Suppressor macrophage treated with lipopolysaccharide for 1 hour (primary cell): ENCODE results near the gene CACNA2D3.

Source experiments
- DNase-seq, 3 donors: peaks; one replicate each; pipeline ENCODE4 v3.0.0-alpha.2; 2020 to 2022

CACNA2D3 gene

GRCh38 chr3:54547051-54547450 lies 424.7 kb downstream of the CACNA2D3 start:
- DNase-seq = no peak

- no peak for DNase-seq
Observed at GRCh38 chr3:54547846-54548245, 425.5 kb downstream of the CACNA2D3 start.

GRCh38 chr3:54549607-54550220 lies 427.4 kb downstream of the CACNA2D3 start:
- no peak for DNase-seq

- no peak for DNase-seq
Observed at GRCh38 chr3:54550221-54550977, 428.0 kb downstream of the CACNA2D3 start.

GRCh38 chr3:54556630-54557029 lies 434.3 kb downstream of the CACNA2D3 start:
- no peak for DNase-seq

GRCh38 chr3:54557538-54558428 lies 435.4 kb downstream of the CACNA2D3 start:
- no peak for DNase-seq

GRCh38 chr3:54563501-54564200 lies 441.3 kb downstream of the CACNA2D3 start:
- no peak for DNase-seq

- no peak for DNase-seq
Observed at GRCh38 chr3:54564374-54564925, 442.1 kb downstream of the CACNA2D3 start.

- DNase-seq = no peak
Observed at GRCh38 chr3:54565956-54566355, 443.6 kb downstream of the CACNA2D3 start.

GRCh38 chr3:54567949-54568348 lies 445.6 kb downstream of the CACNA2D3 start:
- no peak for DNase-seq

- no peak for DNase-seq
Observed at GRCh38 chr3:54570008-54570407, 447.7 kb downstream of the CACNA2D3 start.

- DNase-seq = no peak
Observed at GRCh38 chr3:54572197-54572895, 450.0 kb downstream of the CACNA2D3 start.

- no peak for DNase-seq
Observed at GRCh38 chr3:54573858-54574257, 451.5 kb downstream of the CACNA2D3 start.

- DNase-seq = no peak
Observed at GRCh38 chr3:54574906-54575617, 452.7 kb downstream of the CACNA2D3 start.

- DNase-seq = no peak
Observed at GRCh38 chr3:54575618-54575960, 453.2 kb downstream of the CACNA2D3 start.

GRCh38 chr3:54577313-54577712 lies 455.0 kb downstream of the CACNA2D3 start:
- DNase-seq = no peak

- no peak for DNase-seq
Observed at GRCh38 chr3:54578417-54578816, 456.1 kb downstream of the CACNA2D3 start.

- DNase-seq = no peak
Observed at GRCh38 chr3:54580453-54580852, 458.1 kb downstream of the CACNA2D3 start.

- DNase-seq = no peak
Observed at GRCh38 chr3:54582424-54582823, 460.1 kb downstream of the CACNA2D3 start.

- DNase-seq = no peak
Observed at GRCh38 chr3:54591157-54591556, 468.8 kb downstream of the CACNA2D3 start.

GRCh38 chr3:54593653-54594052 lies 471.3 kb downstream of the CACNA2D3 start:
- no peak for DNase-seq
